Measurements from ENCODE around the gene MPDZ.

The MPDZ gene

DNA sequence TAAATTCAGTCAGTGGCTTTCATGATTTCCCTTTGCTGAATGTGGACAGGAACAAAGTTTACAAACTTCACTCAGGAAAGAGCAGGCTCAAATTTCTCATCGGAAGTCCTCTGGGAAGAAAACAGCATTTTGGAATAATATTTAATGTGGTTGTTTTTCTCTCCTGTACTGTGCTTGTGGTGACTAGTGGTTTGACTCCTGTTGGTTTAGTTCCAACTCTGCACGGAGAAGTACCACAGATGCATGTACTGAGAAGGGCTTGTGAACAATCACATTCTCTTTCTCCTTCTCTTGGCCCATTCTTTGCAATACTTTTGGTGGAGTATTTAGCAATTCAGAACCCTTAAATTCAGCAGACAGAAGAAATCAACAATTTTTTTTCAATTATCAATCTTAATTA, 13.3 kb downstream of the MPDZ start:
- no peak overlapping the region for H2AFZ ChIP-seq (ENCODE audit: low read depth, low read length, severe bottlenecking)
- no peaks in the 10 kb centered on the region for H3F3A ChIP-seq (ENCODE audit: insufficient read depth)
- H3K79me2 ChIP-seq (ENCODE audit: insufficient read depth, low read length) = no peaks in the 10 kb centered on the region
- no peak overlapping the region for H3K27ac ChIP-seq (ENCODE audit: low read depth, low read length)
- no peak overlapping the region for H3K4me2 ChIP-seq (ENCODE audit: low read depth, low read length, poor library complexity, severe bottlenecking)
- no peak overlapping the region for H3K9ac ChIP-seq (ENCODE audit: low read length)
- H3K36me3 ChIP-seq (ENCODE audit: low read length) = no peaks in the 10 kb centered on the region
- H3K9me3 ChIP-seq (ENCODE audit: insufficient read depth, low read length) = no peaks in the 10 kb centered on the region
- H3K9me2 ChIP-seq (replicated peaks; ENCODE audit: insufficient read depth, low read length) = no peaks in the 10 kb centered on the region
- TF ChIP-seq EZH2phosphoT487 (conservative IDR thresholded peaks at IDR 0.05; ENCODE audit: low read length) = no peak
- TF ChIP-seq, protein P1, sequence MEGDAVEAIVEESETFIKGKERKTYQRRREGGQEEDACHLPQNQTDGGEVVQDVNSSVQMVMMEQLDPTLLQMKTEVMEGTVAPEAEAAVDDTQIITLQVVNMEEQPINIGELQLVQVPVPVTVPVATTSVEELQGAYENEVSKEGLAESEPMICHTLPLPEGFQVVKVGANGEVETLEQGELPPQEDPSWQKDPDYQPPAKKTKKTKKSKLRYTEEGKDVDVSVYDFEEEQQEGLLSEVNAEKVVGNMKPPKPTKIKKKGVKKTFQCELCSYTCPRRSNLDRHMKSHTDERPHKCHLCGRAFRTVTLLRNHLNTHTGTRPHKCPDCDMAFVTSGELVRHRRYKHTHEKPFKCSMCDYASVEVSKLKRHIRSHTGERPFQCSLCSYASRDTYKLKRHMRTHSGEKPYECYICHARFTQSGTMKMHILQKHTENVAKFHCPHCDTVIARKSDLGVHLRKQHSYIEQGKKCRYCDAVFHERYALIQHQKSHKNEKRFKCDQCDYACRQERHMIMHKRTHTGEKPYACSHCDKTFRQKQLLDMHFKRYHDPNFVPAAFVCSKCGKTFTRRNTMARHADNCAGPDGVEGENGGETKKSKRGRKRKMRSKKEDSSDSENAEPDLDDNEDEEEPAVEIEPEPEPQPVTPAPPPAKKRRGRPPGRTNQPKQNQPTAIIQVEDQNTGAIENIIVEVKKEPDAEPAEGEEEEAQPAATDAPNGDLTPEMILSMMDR (IDR thresholded peaks at IDR 0.05; ENCODE audit: insufficient read depth, low read length, poor library complexity, severe bottlenecking) = no peak
- no peaks in the 10 kb centered on the region for H4K20me1 ChIP-seq (ENCODE audit: low read depth, low read length)
- no peak overlapping the region for H3K4me3 ChIP-seq (ENCODE audit: insufficient read depth, low read length, poor library complexity, severe bottlenecking)
- no peaks in the 10 kb centered on the region for H3K27me3 ChIP-seq (ENCODE audit: low read length)

DNA sequence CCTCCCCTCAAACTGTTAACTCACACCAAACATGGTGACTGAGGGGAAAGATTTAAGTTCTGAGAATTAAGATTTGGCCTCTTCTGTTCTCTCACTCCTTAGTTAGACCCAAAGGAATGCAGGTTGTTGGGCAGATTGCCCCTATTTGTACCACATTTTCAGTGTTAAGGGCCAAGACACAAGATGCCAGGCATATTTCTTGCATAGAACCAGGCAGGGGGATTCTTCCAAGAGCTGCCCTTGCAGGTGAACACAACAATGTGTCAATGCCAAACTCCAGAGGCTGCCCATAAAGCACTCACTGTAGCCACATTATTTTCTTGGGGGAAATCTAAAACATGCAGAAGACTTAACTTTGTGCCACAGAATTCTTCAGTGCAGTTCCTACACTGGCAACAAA, 14.7 kb downstream of the MPDZ start:
- H3F3A ChIP-seq (ENCODE audit: insufficient read depth) = no peaks in the 10 kb centered on the region
- H2AFZ ChIP-seq (ENCODE audit: low read depth, low read length, severe bottlenecking) = no peak overlapping the region
- H3K9me3 ChIP-seq (ENCODE audit: insufficient read depth, low read length) = no peaks in the 10 kb centered on the region
- H3K79me2 ChIP-seq (ENCODE audit: insufficient read depth, low read length) = no peaks in the 10 kb centered on the region
- no peak overlapping the region for H3K4me3 ChIP-seq (ENCODE audit: insufficient read depth, low read length, poor library complexity, severe bottlenecking)
- no peaks in the 10 kb centered on the region for H4K20me1 ChIP-seq (ENCODE audit: low read depth, low read length)
- H3K9me2 ChIP-seq (replicated peaks; ENCODE audit: insufficient read depth, low read length) = no peaks in the 10 kb centered on the region
- no peaks in the 10 kb centered on the region for H3K27me3 ChIP-seq (ENCODE audit: low read length)
- H3K9ac ChIP-seq (ENCODE audit: low read length) = no peak overlapping the region
- no peak overlapping the region for H3K4me2 ChIP-seq (ENCODE audit: low read depth, low read length, poor library complexity, severe bottlenecking)
- no peaks in the 10 kb centered on the region for H3K36me3 ChIP-seq (ENCODE audit: low read length)
- TF ChIP-seq EZH2phosphoT487 (conservative IDR thresholded peaks at IDR 0.05; ENCODE audit: low read length) = no peak
- TF ChIP-seq, protein P1 (IDR thresholded peaks at IDR 0.05; ENCODE audit: insufficient read depth, low read length, poor library complexity, severe bottlenecking) = no peak
- H3K27ac ChIP-seq (ENCODE audit: low read depth, low read length) = no peak overlapping the region

DNA sequence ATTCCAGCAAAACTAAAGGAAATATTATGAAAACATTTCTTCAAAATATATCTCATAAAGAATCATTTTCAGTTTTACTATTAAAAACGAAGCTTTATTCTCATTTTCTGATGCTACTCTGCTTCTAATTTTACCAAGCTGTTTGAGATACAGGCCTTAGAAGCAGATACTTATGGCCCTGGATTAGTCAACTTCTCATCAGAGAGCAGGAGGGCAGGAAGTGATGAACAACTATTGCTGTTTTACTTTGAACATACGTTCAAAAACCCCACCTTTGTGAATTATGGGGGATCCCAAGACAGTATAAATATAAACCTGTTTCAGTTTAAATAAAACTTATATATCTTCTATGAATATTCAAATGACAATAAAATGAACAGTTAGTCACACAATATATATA, 16.0 kb downstream of the MPDZ start:
- no peaks in the 10 kb centered on the region for H3K27me3 ChIP-seq (ENCODE audit: low read length)
- no peaks in the 10 kb centered on the region for H3K9me2 ChIP-seq (replicated peaks; ENCODE audit: insufficient read depth, low read length)
- no peak overlapping the region for H3K9ac ChIP-seq (ENCODE audit: low read length)
- no peaks in the 10 kb centered on the region for H3K9me3 ChIP-seq (ENCODE audit: insufficient read depth, low read length)
- no peaks in the 10 kb centered on the region for H3F3A ChIP-seq (ENCODE audit: insufficient read depth)
- H2AFZ ChIP-seq (ENCODE audit: low read depth, low read length, severe bottlenecking) = no peak overlapping the region
- no peak overlapping the region for H3K4me3 ChIP-seq (ENCODE audit: insufficient read depth, low read length, poor library complexity, severe bottlenecking)
- no peaks in the 10 kb centered on the region for H4K20me1 ChIP-seq (ENCODE audit: low read depth, low read length)
- TF ChIP-seq EZH2phosphoT487 (conservative IDR thresholded peaks at IDR 0.05; ENCODE audit: low read length) = no peak
- TF ChIP-seq, protein P1 (IDR thresholded peaks at IDR 0.05; ENCODE audit: insufficient read depth, low read length, poor library complexity, severe bottlenecking) = no peak
- H3K36me3 ChIP-seq (ENCODE audit: low read length) = no peaks in the 10 kb centered on the region
- H3K27ac ChIP-seq (ENCODE audit: low read depth, low read length) = no peak overlapping the region
- no peaks in the 10 kb centered on the region for H3K79me2 ChIP-seq (ENCODE audit: insufficient read depth, low read length)
- no peak overlapping the region for H3K4me2 ChIP-seq (ENCODE audit: low read depth, low read length, poor library complexity, severe bottlenecking)

Data from SU-DHL-6 (cell line).